GM23248 (cell line): ENCODE measurements around the gene PARD3B.

Source experiments
- EZH2 ChIP-seq: fragments of 200-600 bp; sonication (generic); IDR thresholded peaks from 2 replicates; pipeline ENCODE4 v1.6.1; 2018; ENCODE audit warnings: antibody characterized with exemption, mild to moderate bottlenecking; ENCODE audit not compliant: insufficient read depth, poor library complexity, severe bottlenecking
- EZH2phosphoT487 ChIP-seq: fragments of 200-600 bp; sonication (generic); IDR thresholded peaks from 2 replicates; pipeline ENCODE4 v1.6.1; 2018; ENCODE audit warnings: antibody characterized with exemption, moderate library complexity, mild to moderate bottlenecking, low read depth; ENCODE audit not compliant: insufficient read depth

DNA sequence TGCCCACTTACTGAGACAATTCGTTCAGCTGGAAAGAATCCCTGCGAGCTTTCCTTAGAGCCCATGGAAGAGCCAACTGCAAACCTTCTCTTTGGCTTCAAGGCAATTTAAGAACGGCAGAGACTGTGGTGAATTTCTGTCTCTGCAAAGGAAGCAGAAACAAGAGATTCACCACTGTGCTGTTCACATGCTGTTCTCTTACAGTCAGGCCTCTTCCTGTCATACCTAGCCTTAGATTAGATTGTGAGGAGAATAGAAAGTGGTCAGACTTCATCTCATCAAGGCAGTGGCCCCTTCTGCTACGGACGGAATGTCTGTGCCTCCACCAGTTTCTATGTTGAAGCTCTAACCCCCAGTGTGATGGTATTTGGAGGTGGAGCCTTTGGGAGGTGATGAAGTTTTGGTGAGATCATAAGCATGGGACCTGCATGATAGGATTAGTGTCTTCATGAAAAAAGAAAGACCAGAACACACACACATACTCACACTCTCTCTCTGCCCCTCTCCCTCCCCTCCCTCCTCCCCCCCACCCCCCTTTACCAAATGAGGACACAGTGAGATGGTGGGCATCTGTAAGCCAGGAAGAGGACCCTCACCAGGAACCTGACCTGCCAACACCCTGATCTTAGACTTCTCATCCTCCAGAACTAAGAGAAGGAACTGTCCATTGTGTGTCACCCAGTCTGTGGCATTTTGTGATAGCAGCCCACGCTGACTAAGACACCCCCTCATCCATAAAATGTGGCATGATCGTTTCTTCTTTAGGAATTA lies 1091.5 kb downstream of the PARD3B start:
- TF ChIP-seq EZH2 (no peak), EZH2phosphoT487 (no peak)
